Measurements from ENCODE around the gene HYPK. TPM values are rescaled to one million over a fixed set of nuclear protein-coding genes. Genes with fewer than 3 reads are reported as not detected.

The HYPK gene
- total RNA-seq, 1 experiment from 2014 or later: 8.6 TPM

DNA sequence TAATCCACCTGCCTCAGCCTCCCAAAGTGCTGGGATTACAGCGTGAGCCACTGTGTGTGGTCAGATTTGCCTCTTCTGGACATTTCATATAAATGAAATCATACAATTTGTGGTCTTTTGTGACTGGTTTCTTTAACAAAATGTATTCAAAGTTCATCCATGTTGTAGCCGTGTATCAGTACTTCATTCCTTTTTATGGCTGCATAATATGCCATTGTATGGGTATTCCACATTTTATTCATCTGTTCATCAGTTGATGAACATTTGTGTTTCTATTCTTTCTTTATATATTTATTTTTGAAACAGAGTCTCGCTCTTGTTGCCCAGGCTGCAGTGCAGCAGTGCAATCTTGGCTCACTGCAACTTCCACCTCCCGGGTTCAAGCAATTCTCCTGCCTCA lies 52.2 kb downstream of the HYPK start:
- no peak for DNase-seq
- Histone ChIP-seq H3K36me3 (replicated peaks; ENCODE audit: control insufficient read depth, insufficient read depth, low read length) (no peaks in the 10 kb centered on the region; the same call in none of the 2 replicates), H3K4me3 (ENCODE audit: insufficient read depth, low read depth, low read length) (no peak overlapping the region), H3K27me3 (ENCODE audit: control insufficient read depth, insufficient read depth, low read length) (no peaks in the 10 kb centered on the region)

Other genes starting within 250 kb of the HYPK start
- 10.5 and 11.7 TPM in 2 replicates for gene PPIP5K1, start 210.4 kb upstream of the HYPK start, total RNA-seq (2014; rRNA removed; shearing (Covaris generic))
- gene CKMT1B, start 206.6 kb upstream of the HYPK start, total RNA-seq (2014; rRNA removed; shearing (Covaris generic)): 18.4 and 24.2 TPM in 2 replicates
- 0.03 and 0.55 TPM in 2 replicates for gene STRC, start 181.8 kb upstream of the HYPK start, total RNA-seq (2014; rRNA removed; shearing (Covaris generic))
- 0.41 and 0.94 TPM in 2 replicates for gene CATSPER2, start 151.8 kb upstream of the HYPK start, total RNA-seq (2014; rRNA removed; shearing (Covaris generic))
- gene CKMT1A, start 106.7 kb upstream of the HYPK start, total RNA-seq (2014; rRNA removed; shearing (Covaris generic)): 14.9 and 26.1 TPM in 2 replicates
- gene PDIA3, start 54.2 kb upstream of the HYPK start, total RNA-seq (2014; rRNA removed; shearing (Covaris generic)): 197 and 224 TPM in 2 replicates
- 14.7 and 17.6 TPM in 2 replicates for gene ELL3, start 23.6 kb upstream of the HYPK start, total RNA-seq (2014; rRNA removed; shearing (Covaris generic))
- 372 and 456 TPM in 2 replicates for gene SERF2, start 8.3 kb upstream of the HYPK start, total RNA-seq (2014; rRNA removed; shearing (Covaris generic))
- gene SERINC4, start 379 bp upstream of the HYPK start, total RNA-seq (2014; rRNA removed; shearing (Covaris generic)): 0.22 and 0.38 TPM in 2 replicates
- gene MFAP1, start 24.1 kb downstream of the HYPK start, total RNA-seq (2014; rRNA removed; shearing (Covaris generic)): 25.3 and 29.8 TPM in 2 replicates
- gene WDR76, start 26.4 kb downstream of the HYPK start, total RNA-seq (2014; rRNA removed; shearing (Covaris generic)): 19.3 and 21.3 TPM in 2 replicates

All from H7 (cell line).